RWPE2 (cell line): ENCODE data around the gene SNX15.

Experiments
- ATAC-seq: fragments of 200-7000 bp; cut with Tn5 transposase; 3 replicates; pipeline ENCODE4 v1.9.1; 2021; ENCODE audit warnings: low read depth
- DNase-seq: peaks from one replicate; pipeline ENCODE4 v3.0.0-alpha.2; 2020; ENCODE audit warnings: low spot score
- H3K27ac ChIP-seq: fragments of 450-650 bp; 2 replicates; pipeline ENCODE4 v1.5.1; 2017; ENCODE audit warnings: mild to moderate bottlenecking; ENCODE audit not compliant: poor library complexity, severe bottlenecking
- H3K27me3 ChIP-seq: fragments of 250-450 bp; sonication (Bioruptor Pico); 2 replicates; pipeline ENCODE4 v1.5.1; 2021; ENCODE audit warnings: mild to moderate bottlenecking, moderate library complexity; ENCODE audit not compliant: insufficient read depth, poor library complexity, severe bottlenecking
- H3K36me3 ChIP-seq: fragments of 250-450 bp; sonication (Bioruptor Pico); 2 replicates; pipeline ENCODE4 v1.5.1; 2020; ENCODE audit warnings: low read depth, mild to moderate bottlenecking, moderate library complexity
- H3K4me1 ChIP-seq: fragments of 250-450 bp; sonication (Bioruptor Pico); 2 replicates; pipeline ENCODE4 v1.5.1; 2021; ENCODE audit warnings: mild to moderate bottlenecking, moderate library complexity; ENCODE audit not compliant: insufficient read depth, poor library complexity, severe bottlenecking
- H3K4me3 ChIP-seq: fragments of 250-450 bp; sonication (Bioruptor Pico); 2 replicates; pipeline ENCODE4 v1.5.1; 2021; ENCODE audit warnings: mild to moderate bottlenecking, moderate library complexity; ENCODE audit not compliant: severe bottlenecking
- H3K9me3 ChIP-seq: fragments of 250-450 bp; sonication (Bioruptor Pico); 2 replicates; pipeline ENCODE4 v1.5.1; 2021; ENCODE audit warnings: mild to moderate bottlenecking, moderate library complexity; ENCODE audit not compliant: severe bottlenecking
- TF ChIP-seq, protein P1 (sequence below): fragments of 450-650 bp; IDR thresholded peaks from one replicate; pipeline ENCODE4 v1.5.1; 2017; ENCODE audit warnings: mild to moderate bottlenecking, moderate library complexity; ENCODE audit not compliant: poor library complexity, severe bottlenecking

Gene SNX15

DNA sequence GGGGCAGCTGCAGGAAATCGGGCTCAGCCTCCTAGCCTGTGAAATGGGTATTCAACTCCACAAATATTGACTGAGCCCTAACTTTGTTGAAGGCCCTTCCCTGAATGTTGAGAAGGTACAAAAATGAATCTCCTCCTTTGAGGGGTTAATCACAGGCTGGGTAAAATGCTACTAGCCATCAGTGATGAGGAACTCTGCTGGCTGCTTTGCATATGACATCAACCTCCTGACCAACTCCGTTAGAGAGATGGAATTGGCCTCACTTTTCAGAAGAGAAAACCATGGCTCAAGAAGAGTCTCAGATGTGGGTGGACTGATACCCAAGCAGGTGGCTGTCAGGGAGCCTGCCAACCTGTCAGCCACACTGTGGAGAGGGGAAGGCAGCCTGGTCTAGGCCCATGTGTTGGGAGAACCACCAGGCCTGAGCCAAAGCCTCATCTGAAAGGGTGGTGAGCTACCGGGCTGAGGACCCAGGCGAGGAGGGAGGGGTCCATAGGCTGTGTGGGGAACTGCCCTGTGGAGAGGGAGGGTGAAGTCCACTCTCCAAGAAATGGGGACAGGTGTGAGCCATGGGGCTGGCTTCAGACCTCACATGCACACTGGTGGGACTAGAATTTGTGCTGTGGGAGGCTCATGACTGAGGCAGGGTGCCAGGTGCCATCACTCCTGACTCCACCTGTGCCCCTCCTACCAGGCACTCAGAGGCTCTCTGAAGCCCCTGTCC, 44.8 kb downstream of the SNX15 start:
- H3K9me3 ChIP-seq, result no peaks in the 10 kb centered on the region
- H3K27me3 ChIP-seq, result no peaks in the 10 kb centered on the region
- no peaks in the 10 kb centered on the region for H3K4me1 ChIP-seq
- no peak for ATAC-seq
- H3K4me3 ChIP-seq, result no peak overlapping the region
- H3K27ac ChIP-seq, result no peak overlapping the region
- peaks cover 2% of the 10 kb centered on the region for H3K36me3 ChIP-seq
- DNase-seq, result no peak
- TF ChIP-seq, protein P1, sequence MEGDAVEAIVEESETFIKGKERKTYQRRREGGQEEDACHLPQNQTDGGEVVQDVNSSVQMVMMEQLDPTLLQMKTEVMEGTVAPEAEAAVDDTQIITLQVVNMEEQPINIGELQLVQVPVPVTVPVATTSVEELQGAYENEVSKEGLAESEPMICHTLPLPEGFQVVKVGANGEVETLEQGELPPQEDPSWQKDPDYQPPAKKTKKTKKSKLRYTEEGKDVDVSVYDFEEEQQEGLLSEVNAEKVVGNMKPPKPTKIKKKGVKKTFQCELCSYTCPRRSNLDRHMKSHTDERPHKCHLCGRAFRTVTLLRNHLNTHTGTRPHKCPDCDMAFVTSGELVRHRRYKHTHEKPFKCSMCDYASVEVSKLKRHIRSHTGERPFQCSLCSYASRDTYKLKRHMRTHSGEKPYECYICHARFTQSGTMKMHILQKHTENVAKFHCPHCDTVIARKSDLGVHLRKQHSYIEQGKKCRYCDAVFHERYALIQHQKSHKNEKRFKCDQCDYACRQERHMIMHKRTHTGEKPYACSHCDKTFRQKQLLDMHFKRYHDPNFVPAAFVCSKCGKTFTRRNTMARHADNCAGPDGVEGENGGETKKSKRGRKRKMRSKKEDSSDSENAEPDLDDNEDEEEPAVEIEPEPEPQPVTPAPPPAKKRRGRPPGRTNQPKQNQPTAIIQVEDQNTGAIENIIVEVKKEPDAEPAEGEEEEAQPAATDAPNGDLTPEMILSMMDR, result no peak

- no peak overlapping the region for H3K4me3 ChIP-seq
- H3K27ac ChIP-seq, result no peak overlapping the region
- H3K27me3 ChIP-seq, result no peaks in the 10 kb centered on the region
- ATAC-seq (no peak), DNase-seq (no peak)
- H3K9me3 ChIP-seq, result no peaks in the 10 kb centered on the region
- H3K36me3 ChIP-seq, result peaks cover 7% of the 10 kb centered on the region
- TF ChIP-seq, protein P1, result no peak
- no peaks in the 10 kb centered on the region for H3K4me1 ChIP-seq
Observed at GRCh38 chr11:65072631-65072966, 45.4 kb downstream of the SNX15 start.

DNA sequence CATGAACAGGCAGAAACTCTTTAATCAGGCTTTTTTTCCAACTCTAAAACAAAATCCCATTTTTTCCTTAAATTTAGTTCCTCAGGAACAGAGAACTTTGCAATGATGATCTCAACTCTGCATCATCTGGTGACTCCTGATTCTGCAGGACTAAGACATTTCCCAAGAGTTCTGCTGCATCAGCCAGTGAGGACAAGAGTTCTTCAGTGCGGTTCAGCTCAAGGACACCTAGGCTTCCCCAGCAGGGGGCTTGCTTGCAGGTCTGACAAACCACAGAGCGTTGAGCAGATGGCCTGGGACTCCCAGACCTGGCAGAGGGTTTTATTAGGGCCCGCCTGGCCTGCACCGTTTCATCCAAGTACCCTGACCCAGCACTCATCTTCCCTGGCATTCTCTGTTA, 50.2 kb downstream of the SNX15 start:
- DNase-seq (no peak), ATAC-seq (peak; percentile 21; the same call in 1 of the 3 replicates)
- H3K9me3 ChIP-seq, result no peaks in the 10 kb centered on the region
- H3K36me3 ChIP-seq, result peaks cover 54% of the 10 kb centered on the region
- no peak overlapping the region for H3K27ac ChIP-seq
- H3K4me3 ChIP-seq, result no peak overlapping the region
- TF ChIP-seq, protein P1, result no peak
- H3K27me3 ChIP-seq, result no peaks in the 10 kb centered on the region
- peaks cover 1% of the 10 kb centered on the region for H3K4me1 ChIP-seq

DNA sequence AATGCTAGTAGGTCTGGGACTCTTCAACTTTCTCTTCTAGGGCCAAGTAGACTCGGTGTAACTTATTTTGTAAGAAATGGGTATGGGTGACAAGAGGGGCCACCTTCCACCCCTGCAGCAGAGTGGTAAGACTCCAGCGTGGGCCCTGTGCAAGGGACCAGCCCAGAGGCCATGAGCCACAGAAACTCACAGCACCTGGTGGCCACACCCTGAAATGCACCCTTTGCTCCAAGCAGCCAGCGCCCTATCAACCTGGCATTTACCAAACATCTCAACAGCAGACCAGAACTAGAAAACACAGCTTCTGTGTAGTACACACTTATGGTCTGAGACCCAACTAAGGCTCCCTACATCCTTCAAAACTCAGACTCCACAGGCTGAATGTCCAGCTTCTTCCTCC, 50.9 kb downstream of the SNX15 start:
- H3K36me3 ChIP-seq, result peaks cover 61% of the 10 kb centered on the region

More for the DNA sequence above, 50.9 kb downstream of the SNX15 start:
- peaks cover 7% of the 10 kb centered on the region for H3K4me1 ChIP-seq
- no peaks in the 10 kb centered on the region for H3K9me3 ChIP-seq
- H3K27ac ChIP-seq, result no peak overlapping the region
- ATAC-seq, result peak; percentile 66
- H3K27me3 ChIP-seq, result no peaks in the 10 kb centered on the region
- H3K4me3 ChIP-seq, result no peak overlapping the region
- no peak for DNase-seq
- TF ChIP-seq, protein P1, result peak; percentile 52
